GM18868 (cell line): Measurements from ENCODE around the gene ZBTB11.
"Not testable (repeated sequence)": the region's sequence is repeated elsewhere in the genome, so short reads cannot be mapped to it uniquely, and the experiment has no call there.

Experiments
- ATAC-seq: cut with Tn5 transposase; IDR thresholded peaks from one replicate; pipeline ENCODE4 v1.9.1; 2021; ENCODE audit warnings: mild to moderate bottlenecking, moderate library complexity; ENCODE audit not compliant: unreplicated experiment

Gene ZBTB11

DNA sequence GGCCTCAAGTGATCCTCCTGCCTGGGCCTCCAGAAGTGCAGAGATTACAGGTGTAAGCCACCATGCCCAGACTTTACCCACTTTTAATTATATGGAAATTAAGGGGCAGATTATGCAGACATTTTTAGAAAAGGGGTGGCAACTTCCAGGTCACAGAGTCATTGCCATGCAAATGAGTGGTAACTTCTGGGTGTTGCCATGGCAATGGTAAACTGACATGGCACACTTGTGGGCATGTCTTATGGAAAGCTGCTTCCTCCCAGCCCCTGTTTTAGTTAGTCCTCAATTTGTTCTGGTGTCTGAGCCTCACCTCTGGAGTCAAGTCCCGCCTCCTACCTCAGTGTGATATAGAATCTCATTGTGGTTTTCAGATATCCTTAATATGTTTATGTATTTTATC lies 53.3 kb downstream of the ZBTB11 start:
- no peak for ATAC-seq

DNA sequence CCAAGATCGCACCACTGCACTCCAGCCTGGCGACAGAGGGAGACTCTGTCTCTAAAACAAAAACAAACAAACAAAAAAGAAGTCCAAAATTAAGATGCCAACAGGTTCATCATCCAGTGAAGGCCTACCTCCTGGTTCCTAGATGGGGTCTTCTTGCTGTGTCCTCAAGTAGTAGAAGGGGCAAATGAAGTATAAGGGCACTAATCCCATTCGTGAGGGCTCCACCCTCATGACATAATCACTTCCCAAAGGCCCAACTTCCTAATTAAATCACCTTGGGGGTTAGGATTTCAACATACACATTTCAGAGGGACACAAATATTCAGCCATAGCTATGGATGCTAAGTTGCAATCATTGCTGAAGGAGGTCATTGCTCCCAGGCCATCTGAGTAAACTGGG lies 57.2 kb downstream of the ZBTB11 start:
- no peak for ATAC-seq

DNA sequence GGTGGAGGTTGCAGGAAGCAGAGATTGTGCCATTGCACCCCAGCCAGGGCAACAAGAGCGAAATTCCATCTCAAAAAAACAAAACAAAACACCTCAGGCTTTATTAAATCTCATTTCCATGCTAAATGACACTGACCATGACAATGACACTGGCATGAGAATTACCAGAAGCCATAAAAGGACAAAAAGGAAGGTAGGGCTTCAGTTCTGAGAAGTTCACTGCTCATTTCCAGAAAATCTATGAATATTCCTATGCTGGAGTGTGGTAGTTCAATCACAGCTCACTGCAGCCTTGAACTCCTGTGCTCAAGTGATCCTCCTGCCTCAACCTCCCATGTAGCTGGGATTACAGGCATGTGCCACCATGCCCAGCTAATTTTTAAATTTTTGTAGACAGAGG lies 58.2 kb downstream of the ZBTB11 start:
- ATAC-seq = no peak

DNA sequence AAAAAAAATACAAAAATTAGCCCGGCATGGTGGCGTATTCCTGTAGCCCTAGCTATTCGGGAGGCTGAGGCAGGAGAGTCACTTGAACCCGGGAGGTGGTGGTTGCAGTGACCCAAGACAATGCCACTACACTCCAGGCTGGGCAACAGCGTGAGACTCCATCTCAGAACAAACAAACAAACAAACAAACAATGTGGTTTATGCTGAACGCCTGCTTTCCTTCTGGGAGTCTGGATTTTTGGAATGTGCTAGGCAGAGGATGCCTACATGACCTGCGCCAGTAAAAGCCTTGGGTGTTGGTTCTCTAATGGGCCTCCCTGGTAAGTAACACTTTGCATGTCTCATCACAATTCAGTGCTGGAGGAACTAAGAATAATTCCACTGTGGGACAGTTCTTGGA lies 59.5 kb downstream of the ZBTB11 start:
- no peak for ATAC-seq

DNA sequence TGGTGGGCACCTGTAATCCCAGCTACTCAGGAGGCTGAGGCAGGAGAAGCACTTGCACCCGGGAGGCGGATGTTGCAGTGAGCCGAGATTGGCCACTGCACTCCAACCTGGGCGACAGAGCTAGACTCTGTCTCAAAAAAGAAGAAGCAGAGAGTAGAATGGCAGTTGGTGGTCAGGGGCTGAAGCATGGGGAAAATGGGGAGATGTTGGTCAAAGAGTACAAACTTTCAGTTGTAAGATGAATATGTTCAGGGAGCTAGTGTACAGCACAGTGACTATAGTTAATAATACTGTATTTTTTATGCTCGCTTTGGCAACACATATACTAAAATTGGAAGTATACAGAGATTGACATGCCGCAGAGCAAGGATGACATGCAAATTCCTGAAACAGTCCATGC lies 61.4 kb downstream of the ZBTB11 start:
- ATAC-seq = no peak

DNA sequence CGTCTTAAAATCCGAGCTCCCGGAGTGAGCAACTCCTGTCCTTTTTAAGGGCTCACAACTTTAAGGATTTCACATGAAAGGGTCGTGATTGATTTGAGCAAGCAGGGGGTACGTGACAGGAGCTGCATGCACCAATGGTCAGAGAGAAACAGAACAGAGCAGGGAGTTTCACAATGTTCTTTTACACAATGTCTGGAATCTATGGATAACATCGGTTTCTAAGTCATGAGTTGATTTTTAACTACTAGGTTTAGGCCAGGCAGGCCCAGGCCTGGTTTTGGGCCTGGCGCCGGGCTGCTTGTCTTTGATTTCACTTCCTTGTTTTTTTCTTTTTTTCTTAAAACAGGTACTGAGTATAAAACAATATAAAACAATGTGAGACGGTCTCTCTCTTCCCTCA lies 63.9 kb downstream of the ZBTB11 start:
- not testable (repeated sequence) for ATAC-seq

DNA sequence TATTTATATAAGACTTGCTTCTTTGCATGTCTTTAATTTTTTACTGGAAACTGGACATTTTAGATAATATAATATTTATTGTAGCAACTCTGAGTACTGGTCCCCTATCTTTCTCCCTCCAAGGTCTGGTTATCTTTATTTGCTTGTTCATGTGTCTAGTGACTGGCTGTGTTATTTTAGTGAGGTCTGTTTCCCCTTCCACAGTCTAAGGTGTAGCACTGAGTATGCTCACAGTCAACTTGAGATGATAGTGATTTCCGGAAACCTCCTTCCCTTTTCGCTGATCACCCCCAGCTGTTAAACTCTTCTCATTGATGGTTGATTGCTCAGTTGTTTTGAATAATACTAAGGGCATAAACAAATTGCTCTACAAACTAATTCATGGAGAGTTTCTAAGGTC lies 65.9 kb downstream of the ZBTB11 start:
- no peak for ATAC-seq

DNA sequence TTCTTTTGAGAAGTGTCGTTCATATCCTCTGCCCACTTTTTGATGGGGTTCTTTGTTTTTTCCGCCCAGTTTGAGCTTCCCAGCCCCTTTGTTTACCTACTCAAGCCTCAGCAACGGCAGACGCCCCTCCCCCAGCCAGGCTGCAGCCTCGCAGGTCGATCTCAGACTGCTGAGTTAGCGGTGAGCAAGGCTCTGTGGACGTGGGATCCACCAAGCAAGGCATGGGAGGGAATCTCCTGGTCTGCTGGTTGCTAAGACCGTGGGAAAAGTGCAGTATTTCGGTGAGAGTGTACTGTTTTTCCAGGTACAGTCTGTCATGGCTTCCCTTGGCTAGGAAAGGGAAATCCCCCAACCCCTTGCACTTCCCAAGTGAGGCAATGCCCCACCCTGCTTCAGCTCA lies 71.5 kb downstream of the ZBTB11 start:
- not testable (repeated sequence) for ATAC-seq

DNA sequence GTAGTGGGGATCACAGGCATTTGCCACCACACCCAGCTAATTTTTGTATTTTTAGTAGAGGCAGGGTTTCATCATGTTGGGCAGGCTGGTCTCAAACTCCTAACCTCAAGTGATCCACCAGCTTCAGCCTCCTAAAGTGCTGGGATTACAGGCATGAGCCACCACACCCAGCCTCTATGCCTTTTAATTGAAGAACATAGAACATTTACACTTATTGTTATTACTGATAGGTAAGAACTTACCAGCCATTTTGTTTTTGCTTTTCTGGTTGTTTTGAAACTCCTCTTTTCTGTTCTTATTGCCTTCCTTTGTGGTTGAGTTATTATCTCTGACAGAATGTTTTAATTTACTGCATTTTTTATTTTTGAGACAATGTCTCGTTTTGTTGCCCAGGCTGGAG lies 73.7 kb downstream of the ZBTB11 start:
- ATAC-seq = no peak

DNA sequence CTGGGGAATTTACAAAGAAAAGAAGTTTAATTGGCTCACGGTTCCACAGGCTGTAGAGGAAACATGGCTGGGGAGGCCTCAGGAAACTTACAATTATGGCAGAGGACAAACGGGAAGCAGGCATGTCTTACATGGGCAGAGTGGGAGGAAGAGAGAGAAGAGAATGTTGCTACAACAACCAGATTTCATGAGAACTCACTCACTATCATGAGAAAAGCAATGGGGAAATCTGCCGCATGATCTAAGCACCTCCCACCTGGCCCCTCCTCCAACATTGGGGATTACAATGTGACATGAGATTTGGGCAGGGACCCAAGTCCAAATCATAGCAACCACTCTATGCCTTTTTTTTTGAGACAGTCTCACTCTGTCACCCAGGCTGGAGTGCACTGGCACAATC lies 74.2 kb downstream of the ZBTB11 start:
- ATAC-seq = no peak
